Stimulated activated CD4-positive, alpha-beta T cell treated with anti-CD3 and anti-CD28 coated beads, TNF-alpha, amount 100 ng/mL, for 4 hours (primary cell): ENCODE measurements around the gene NUMBL.
A peak's percentile ranks its signal among the peaks of the same experiment; 100 is the strongest.

ENCODE experiments used
- DNase-seq, 3 experiments: peaks; one replicate each; pipeline ENCODE4 v3.0.0-alpha.2; 2020; ENCODE audit warnings: low read depth in 3 of 3

NUMBL gene

GRCh38 chr19:40690693-40691420 lies 406 bp upstream of the NUMBL start:
- DNase-seq: peak; percentile 77 to 84 (median 79)

GRCh38 chr19:40689339-40690049 lies 957 bp downstream of the NUMBL start:
- DNase-seq: no peak

- no peak for DNase-seq
These were observed 1.5 kb downstream of the NUMBL start for GRCh38 chr19:40688987-40689338.

GRCh38 chr19:40688309-40688708 lies 2.1 kb downstream of the NUMBL start:
- no peak for DNase-seq

- no peak for DNase-seq
These were observed 2.9 kb downstream of the NUMBL start for GRCh38 chr19:40687525-40688016.

- no peak for DNase-seq
These were observed 3.4 kb downstream of the NUMBL start for GRCh38 chr19:40686882-40687524.

GRCh38 chr19:40685563-40685962 lies 4.9 kb downstream of the NUMBL start:
- no peak for DNase-seq

- DNase-seq: no peak
These were observed 5.4 kb downstream of the NUMBL start for GRCh38 chr19:40685016-40685526.

GRCh38 chr19:40684280-40684679 lies 6.2 kb downstream of the NUMBL start:
- DNase-seq: no peak

- DNase-seq: no peak
These were observed 7.0 kb downstream of the NUMBL start for GRCh38 chr19:40683437-40683836.

GRCh38 chr19:40682431-40682964 lies 8.0 kb downstream of the NUMBL start:
- no peak for DNase-seq

- no peak for DNase-seq
These were observed 9.4 kb downstream of the NUMBL start for GRCh38 chr19:40681039-40681438.

- DNase-seq: no peak
These were observed 13.3 kb downstream of the NUMBL start for GRCh38 chr19:40677156-40677555.

- DNase-seq: no peak
These were observed 16.2 kb downstream of the NUMBL start for GRCh38 chr19:40674291-40674690.

- DNase-seq: no peak
These were observed 17.1 kb downstream of the NUMBL start for GRCh38 chr19:40673397-40673796.

GRCh38 chr19:40672573-40673299 lies 17.7 kb downstream of the NUMBL start:
- no peak for DNase-seq

- no peak for DNase-seq
These were observed 18.4 kb downstream of the NUMBL start for GRCh38 chr19:40672038-40672437.

- DNase-seq: no peak
These were observed 19.0 kb downstream of the NUMBL start for GRCh38 chr19:40671404-40671803.

- no peak for DNase-seq
These were observed 21.3 kb downstream of the NUMBL start for GRCh38 chr19:40668991-40669614.

- no peak for DNase-seq
These were observed 22.8 kb downstream of the NUMBL start for GRCh38 chr19:40667602-40668001.

GRCh38 chr19:40666803-40667438 lies 23.5 kb downstream of the NUMBL start:
- no peak for DNase-seq
